ENCODE results near the gene TTC6.

TTC6 gene

DNA sequence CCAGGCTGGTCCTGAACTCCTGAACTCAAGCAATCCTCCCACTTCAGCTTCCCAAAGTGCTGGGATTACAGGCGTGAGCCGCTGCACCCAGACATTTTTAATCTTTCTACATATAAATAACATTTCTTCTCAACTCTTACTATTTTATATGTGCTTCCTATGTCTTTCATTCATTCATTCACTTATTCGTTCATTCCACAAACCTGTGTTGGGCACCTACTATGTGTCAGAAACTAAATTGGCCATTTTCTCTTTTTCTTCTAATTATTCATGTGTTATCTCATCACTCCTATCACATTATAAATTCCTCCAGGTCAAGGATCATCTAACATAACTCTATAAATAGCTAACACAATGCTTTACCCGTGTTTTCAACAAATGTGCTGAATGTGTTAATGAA lies 24.0 kb upstream of the TTC6 start:
- no peak for DNase-seq
- Mint-ChIP-seq H3K27me3 (peaks cover 8% of the 10 kb centered on the region), H3K27ac (no peak overlapping the region), H3K9me3 (peaks cover 8% of the 10 kb centered on the region), H3K4me1 (no peaks in the 10 kb centered on the region), H3K4me3 (no peak overlapping the region), H3K36me3 (ENCODE audit: low read depth) (no peaks in the 10 kb centered on the region)
- ATAC-seq, result no peak

DNA sequence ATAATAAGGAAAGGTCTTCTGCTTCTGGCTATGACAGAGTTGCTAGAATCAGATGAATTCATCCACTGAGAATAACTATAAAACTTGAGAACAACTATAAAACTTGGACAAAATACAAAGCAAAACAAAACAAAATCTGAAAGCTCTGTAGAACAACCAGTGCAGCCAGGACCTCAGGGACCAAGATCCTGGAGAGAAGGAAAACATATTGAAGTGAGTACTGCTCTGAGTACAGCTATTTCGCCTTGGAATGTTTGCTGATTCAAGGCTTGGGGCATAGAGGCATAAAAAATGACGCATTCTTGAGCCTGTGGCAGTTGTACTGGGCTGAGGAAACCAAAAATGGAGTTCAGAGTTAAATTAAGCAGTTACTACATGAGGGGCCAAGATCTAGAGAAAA lies 22.1 kb upstream of the TTC6 start:
- Mint-ChIP-seq H3K4me1 (no peaks in the 10 kb centered on the region), H3K27ac (no peak overlapping the region), H3K36me3 (ENCODE audit: low read depth) (no peaks in the 10 kb centered on the region), H3K4me3 (no peak overlapping the region), H3K27me3 (peaks cover 9% of the 10 kb centered on the region), H3K9me3 (peaks cover 8% of the 10 kb centered on the region)
- DNase-seq, result no peak
- no peak for ATAC-seq

DNA sequence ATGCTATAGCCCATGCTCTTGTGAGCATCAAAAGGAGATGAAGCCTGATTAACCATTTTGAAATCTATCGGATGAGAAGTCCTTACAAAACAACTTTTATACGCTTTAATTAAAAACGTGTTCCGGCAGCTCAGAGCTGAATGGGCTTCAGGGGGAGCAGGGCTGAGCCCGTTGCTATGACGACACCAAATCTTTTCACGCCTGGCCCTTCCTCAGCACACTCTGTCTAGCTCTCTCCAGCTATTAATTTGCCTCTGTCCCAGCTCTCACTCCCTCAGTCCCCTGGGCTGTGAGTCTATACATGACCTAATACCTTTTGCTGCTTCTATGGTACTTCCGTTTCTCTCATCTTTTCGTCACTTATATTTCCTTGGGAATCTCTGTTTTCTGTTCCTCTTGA lies 16.2 kb upstream of the TTC6 start:
- H3K27me3 Mint-ChIP-seq, result peaks cover 25% of the 10 kb centered on the region

DNA sequence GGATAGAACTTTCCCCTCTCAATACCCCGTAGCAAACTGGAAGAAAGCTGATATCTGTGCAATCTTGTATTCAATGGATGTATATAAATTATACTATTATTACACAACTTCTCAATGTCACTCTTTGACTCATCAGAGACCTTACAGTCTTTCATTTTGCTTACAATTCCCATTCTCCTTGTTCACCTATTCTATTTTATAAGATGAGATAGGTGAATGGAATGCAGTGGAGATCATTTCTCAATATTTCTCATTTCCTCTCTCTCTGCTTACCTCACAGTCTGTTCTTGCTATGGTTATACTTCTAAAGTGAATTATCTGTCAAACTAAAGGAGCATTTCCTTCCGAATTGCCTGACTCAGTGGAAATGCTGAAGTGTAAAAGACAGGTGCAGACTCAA lies 15.3 kb upstream of the TTC6 start:
- Mint-ChIP-seq H3K27me3 (peaks cover 27% of the 10 kb centered on the region), H3K36me3 (ENCODE audit: low read depth) (no peaks in the 10 kb centered on the region), H3K27ac (no peak overlapping the region), H3K4me1 (no peaks in the 10 kb centered on the region), H3K4me3 (no peak overlapping the region), H3K9me3 (no peaks in the 10 kb centered on the region)
- no peak for DNase-seq
- no peak for ATAC-seq

More for the DNA sequence above, 16.2 kb upstream of the TTC6 start:
- no peak overlapping the region for H3K4me3 Mint-ChIP-seq
- H3K9me3 Mint-ChIP-seq, result no peaks in the 10 kb centered on the region
- H3K27ac Mint-ChIP-seq, result no peak overlapping the region
- ATAC-seq (no peak), DNase-seq (no peak)
- no peaks in the 10 kb centered on the region for H3K36me3 Mint-ChIP-seq (ENCODE audit: low read depth)
- no peaks in the 10 kb centered on the region for H3K4me1 Mint-ChIP-seq

DNA sequence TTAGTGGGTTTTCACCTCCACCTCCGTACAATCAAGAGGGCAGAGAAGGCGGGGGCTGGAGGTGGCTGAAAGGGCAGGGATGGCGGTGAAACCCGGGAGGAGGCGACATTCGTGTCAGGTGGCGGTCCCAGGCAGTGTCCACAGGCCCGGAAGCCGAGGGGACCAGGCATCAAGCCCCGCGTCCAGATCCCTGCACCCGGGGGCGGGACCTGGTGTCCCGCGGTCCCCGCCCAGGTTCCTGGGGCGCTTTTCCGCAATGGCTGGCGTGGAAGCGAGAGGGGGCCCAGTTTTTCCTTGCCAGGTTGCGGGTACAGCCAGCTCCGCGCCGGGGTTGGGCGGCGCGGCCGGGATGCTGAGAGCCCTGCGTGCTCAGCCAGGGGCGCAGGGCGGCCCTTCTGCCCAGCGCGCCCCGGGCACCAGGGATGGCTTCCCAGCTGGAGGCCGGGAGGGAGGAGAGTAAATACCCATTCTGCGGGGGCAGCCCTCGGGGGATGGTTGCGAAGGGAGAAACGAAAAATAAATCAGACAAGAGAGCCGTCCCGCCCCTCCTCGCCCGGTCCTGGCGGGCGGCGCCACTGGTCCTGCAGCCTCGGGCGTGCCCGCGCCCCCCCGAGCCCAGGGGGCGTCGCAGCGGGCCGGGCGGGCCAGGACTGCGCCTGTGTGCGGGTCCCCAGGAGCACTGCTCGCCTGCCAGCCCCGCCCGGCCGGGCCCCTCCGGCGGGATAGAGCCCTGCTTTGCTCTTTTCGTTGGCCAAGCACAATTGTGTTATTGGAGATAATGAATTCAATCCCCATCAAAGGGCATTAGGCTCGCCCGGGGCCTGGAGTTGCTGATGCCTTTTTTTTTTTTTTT lies 11.8 kb upstream of the TTC6 start:
- no peaks in the 10 kb centered on the region for H3K4me1 Mint-ChIP-seq
- H3K36me3 Mint-ChIP-seq (ENCODE audit: low read depth), result no peaks in the 10 kb centered on the region
- H3K4me3 Mint-ChIP-seq, result no peak overlapping the region
- ATAC-seq, result no peak
- H3K9me3 Mint-ChIP-seq, result peaks cover 3% of the 10 kb centered on the region
- peaks cover 54% of the 10 kb centered on the region for H3K27me3 Mint-ChIP-seq
- H3K27ac Mint-ChIP-seq, result no peak overlapping the region
- DNase-seq, result no peak

DNA sequence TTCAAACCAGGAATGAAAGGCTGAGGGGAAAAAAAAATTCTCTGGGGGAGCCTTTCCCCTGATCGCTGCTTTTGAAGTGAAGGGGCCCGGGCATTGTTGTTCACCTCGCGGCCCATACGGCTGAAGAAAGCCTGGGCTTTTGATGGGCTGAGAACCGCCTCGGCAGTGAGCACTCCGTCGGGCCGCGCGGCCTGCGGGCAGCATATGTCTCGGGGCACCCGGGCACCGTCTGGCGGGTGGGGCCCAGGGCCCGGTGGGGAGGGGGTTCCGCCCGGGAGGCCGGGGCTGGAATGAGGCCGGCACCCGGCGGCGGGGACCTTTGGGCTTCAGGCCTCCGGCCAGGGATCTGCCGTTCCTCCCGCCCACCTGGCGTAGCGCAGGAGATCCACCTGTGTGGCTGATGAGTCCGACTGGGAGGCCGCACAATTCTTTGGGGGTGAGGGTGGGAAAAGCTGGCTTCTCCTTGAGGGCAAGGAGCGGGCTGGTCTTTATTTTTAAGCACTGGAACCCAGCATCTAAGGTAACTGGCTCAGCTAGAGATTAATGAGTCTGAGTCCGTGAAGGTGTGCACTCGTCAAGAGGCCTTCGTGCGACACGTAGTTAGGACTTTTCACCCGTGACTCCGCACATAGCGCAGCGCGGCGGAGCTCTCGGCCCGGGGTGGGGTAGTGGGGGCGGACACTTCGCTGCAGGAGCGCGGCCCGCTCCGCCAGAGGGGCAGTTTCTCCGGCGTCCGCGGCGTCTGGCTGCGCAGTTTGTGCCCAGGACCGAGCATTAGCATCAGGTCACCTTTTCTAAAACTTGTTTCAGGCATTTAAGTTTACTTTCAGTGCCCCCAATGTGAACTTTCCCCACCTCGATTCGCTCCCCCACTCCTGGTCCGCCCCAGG lies 11.0 kb upstream of the TTC6 start:
- Mint-ChIP-seq H3K36me3 (ENCODE audit: low read depth) (peaks cover 4% of the 10 kb centered on the region), H3K4me1 (no peaks in the 10 kb centered on the region), H3K9me3 (peaks cover 10% of the 10 kb centered on the region), H3K27ac (no peak overlapping the region), H3K27me3 (peaks cover 57% of the 10 kb centered on the region), H3K4me3 (no peak overlapping the region)
- ATAC-seq, result no peak
- DNase-seq, result no peak

DNA sequence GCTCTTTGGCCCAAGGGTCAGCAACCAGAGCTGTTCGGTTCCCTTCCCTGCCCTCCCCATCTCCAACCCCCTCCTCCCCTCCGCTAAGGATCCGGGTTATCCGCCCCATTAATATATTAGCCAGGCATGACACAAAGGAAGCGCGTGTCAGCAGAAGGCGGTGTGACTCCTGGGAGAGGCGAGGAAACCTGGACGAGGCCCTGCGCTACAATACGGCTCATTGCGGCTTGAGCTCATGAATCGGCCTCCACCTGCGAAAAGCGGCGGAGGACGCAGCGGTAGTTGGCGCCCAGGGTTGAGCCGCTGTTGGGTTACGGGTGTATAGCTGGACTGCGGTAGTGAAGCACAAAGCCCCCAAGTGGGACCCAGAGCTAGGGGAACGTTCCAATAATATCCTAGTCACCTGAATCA lies 10.3 kb upstream of the TTC6 start:
- ATAC-seq (no peak), DNase-seq (no peak)
- Mint-ChIP-seq H3K27ac (no peak overlapping the region), H3K36me3 (ENCODE audit: low read depth) (peaks cover 4% of the 10 kb centered on the region), H3K27me3 (peaks cover 56% of the 10 kb centered on the region), H3K4me1 (no peaks in the 10 kb centered on the region), H3K4me3 (no peak overlapping the region), H3K9me3 (peaks cover 11% of the 10 kb centered on the region)

DNA sequence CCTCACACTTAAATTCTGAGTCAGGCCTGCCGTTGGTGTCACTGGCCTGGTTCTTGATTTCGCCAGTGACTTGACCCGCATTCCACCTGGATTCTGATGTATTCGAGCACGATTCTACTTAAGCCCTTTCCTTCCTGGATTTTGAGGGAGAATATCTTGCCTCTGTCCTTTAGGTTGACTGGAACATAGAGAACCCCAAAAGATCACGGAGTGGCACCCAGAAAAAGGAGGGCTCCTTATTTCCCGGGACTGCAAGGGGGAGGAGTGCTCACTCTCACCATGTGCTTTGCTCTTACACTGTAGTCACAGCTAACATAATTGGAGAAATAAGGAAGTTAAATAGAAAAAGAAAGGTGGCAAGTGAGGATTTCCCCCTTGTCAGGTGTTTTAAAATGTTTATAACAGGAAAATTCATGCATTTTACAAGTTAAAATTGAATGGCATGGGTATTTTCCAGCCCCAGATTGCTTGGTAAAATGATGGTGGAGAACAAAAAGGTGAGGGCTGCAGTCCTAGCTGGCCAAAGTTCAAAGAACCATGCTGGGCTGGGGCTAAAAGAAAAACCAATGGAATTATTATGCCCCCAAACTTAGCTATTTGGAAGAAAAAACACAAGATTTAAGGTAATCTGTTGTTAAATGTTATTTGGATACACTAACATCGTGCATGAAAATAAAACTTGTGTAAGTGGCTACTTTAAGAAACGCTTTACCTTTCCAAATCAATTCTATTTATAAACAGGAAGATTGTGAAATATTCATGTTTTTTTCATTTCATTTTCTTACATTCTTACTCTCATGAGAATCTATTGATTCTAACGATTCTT lies 9.2 kb upstream of the TTC6 start:
- no peak for ATAC-seq
- Mint-ChIP-seq H3K9me3 (peaks cover 11% of the 10 kb centered on the region), H3K27ac (no peak overlapping the region), H3K36me3 (ENCODE audit: low read depth) (peaks cover 7% of the 10 kb centered on the region), H3K4me3 (no peak overlapping the region), H3K27me3 (peaks cover 67% of the 10 kb centered on the region), H3K4me1 (no peaks in the 10 kb centered on the region)
- DNase-seq, result no peak

DNA sequence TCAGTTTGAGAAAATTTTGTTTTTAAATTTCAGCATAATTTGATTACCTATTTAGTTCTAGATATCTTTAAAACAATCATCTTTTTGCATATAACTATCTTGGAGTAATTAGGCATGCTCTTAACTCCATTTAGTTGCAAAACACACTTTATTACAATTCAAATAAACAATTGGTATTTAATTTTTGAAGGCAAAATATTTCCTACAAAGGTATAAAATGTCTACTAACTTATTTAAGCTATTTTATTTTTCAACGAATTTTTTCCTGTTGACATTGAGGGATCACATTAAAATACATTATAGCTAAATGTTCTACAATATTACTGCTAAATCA lies 8.7 kb upstream of the TTC6 start:
- Mint-ChIP-seq H3K36me3 (ENCODE audit: low read depth) (peaks cover 10% of the 10 kb centered on the region), H3K27ac (no peak overlapping the region), H3K9me3 (peaks cover 14% of the 10 kb centered on the region), H3K27me3 (peaks cover 69% of the 10 kb centered on the region), H3K4me1 (no peaks in the 10 kb centered on the region), H3K4me3 (no peak overlapping the region)
- no peak for ATAC-seq
- no peak for DNase-seq

DNA sequence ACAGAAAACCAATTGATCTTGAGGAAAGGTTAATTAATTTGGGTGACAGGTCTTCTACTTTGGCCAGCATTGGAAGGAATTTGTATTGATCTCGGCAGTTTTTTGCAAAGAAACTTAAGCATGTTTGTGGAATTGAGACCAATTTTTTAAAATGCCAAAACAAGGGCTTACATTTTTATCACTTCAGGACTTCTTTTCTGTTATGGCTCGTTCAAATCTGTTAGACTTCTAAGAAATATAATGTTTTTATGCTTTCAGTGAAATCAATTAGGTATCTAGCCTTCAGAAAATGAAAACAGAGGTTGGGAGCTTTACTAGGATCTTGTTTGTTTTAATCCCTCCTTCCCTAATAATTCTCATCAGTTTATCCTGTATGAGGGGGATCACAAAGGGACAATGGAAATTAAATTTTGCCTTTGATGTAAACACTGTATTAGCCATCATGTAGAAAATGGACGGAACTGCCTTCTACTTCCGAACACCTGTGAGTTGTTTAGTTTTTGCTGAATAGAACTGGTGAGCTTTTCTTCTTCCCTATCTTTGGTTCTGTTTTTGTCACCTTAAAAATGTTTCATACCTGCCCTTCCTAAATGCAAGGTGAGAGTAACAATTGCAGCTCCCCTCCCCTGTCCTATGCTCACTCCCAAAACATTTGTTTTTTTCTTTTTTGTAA lies 8.2 kb upstream of the TTC6 start:
- Mint-ChIP-seq H3K27ac (no peak overlapping the region), H3K4me1 (no peaks in the 10 kb centered on the region), H3K9me3 (peaks cover 14% of the 10 kb centered on the region), H3K27me3 (peaks cover 72% of the 10 kb centered on the region), H3K4me3 (no peak overlapping the region), H3K36me3 (ENCODE audit: low read depth) (peaks cover 11% of the 10 kb centered on the region)
- no peak for ATAC-seq
- DNase-seq, result no peak

DNA sequence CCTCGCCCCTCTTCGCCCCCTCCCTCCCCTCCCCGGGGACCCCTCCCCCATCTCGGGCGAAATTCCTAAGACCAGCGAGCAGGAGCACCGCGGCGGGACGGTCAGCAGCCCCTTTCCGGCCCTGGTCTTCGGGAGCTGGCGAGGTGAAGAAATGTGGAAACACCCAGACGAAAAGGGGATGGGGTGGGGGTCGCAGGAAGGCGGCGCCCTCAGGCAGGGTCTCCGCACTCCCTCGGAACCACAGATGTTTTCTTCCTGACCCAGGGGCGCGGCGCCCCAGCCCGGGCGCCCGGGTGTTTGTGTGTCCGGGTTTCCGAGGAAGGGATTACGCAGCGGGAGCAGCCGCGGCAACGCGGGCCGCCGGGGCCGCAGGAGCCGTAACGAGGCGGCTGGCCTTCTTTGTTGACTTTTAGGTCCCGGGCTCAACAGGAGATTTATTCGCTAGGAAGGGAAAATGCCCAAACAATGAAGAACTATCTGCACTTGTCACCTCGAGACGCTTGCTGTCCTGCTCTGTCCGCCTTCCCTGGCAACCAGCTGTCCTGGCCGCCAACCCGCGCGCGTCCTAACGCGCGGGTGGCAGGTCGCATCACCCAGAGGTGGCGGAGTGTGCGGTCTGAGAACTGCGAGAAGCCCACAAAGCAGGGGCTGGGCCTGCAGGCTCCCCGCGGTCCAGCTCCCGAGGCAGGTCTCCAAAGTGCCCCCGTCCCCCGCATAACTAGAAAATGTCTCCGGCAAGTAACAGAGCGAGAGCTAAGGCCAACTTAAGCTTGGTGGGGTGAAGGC lies 7.4 kb upstream of the TTC6 start:
- Mint-ChIP-seq H3K4me3 (no peak overlapping the region), H3K9me3 (peaks cover 22% of the 10 kb centered on the region), H3K36me3 (ENCODE audit: low read depth) (peaks cover 14% of the 10 kb centered on the region), H3K27ac (no peak overlapping the region), H3K4me1 (no peaks in the 10 kb centered on the region), H3K27me3 (peaks cover 73% of the 10 kb centered on the region)
- ATAC-seq (no peak), DNase-seq (no peak)

DNA sequence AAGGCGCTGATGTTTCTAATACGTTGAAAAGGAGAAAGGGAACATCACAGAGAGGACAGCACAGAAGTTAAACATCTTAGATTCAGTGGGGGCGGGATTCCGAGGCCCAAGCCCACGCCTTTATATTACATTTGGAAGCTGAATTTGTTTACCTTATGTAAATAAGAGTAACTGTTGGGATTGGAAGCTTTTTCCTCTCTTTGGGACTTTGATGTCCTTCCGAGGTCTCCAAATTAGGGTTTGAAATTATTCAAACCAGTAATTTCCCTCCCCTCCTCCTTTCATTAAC lies 6.8 kb upstream of the TTC6 start:
- H3K4me1 Mint-ChIP-seq, result peaks cover 4% of the 10 kb centered on the region
- H3K36me3 Mint-ChIP-seq (ENCODE audit: low read depth), result peaks cover 15% of the 10 kb centered on the region
- no peak overlapping the region for H3K27ac Mint-ChIP-seq
- DNase-seq (no peak), ATAC-seq (no peak)
- no peak overlapping the region for H3K4me3 Mint-ChIP-seq
- H3K27me3 Mint-ChIP-seq, result peaks cover 76% of the 10 kb centered on the region
- H3K9me3 Mint-ChIP-seq, result peaks cover 24% of the 10 kb centered on the region

DNA sequence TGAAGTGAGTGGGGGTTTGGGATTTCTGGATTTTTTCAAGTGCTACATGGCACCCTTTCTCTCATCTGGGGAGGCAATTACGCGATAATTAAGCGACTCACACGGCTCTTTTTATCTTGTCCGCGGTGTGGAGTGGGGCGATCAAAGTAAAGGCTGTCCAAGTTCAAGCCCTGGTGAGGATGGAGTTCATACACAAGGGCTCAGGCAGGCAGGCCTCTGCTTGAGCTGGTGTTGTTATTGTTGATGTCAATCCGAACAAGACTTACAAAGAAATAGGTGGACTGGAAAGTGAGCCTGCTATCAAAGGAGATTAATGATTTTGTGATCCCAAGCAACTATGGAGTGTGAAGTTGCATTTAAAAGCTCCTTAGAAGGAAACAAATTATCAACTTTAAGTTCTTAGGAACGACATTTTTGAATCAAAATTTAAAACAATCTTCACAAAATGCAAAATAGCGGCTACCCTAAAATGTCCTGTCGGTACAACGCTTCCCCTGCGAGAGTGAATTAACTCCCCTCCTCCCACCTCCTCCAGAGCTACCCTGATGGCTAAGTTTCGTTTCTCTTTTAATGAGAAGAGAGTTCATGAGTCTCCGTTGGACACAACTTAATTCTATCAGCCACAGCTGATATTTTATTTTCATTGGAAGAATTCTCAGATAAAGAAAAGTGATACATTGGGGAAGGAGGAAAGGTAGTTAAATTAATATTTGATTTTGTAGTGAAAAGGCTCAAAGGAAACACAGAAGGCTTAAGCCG lies 6.3 kb upstream of the TTC6 start:
- Mint-ChIP-seq H3K27me3 (peaks cover 81% of the 10 kb centered on the region), H3K9me3 (peaks cover 27% of the 10 kb centered on the region), H3K27ac (no peak overlapping the region), H3K4me1 (peaks cover 8% of the 10 kb centered on the region), H3K4me3 (no peak overlapping the region), H3K36me3 (ENCODE audit: low read depth) (peaks cover 15% of the 10 kb centered on the region)
- ATAC-seq (no peak), DNase-seq (no peak)

Measured in activated naive CD8-positive, alpha-beta T cell treated with anti-CD3 and anti-CD28 coated beads, Interleukin-2, amount 50 U/mL, for 24 hours (primary cell).